Calu3 (cell line): ENCODE measurements around the gene ALX4. TPM values are rescaled to one million over a fixed set of nuclear protein-coding genes. Genes with fewer than 3 reads are reported as not detected.

Experiments used
- BruUV-seq: library from RNA; stranded (reverse); fragments of 400-500 nt; replicated peaks from 2 replicates; lab custom pipeline; 2021; lab: Mats Ljungman, UMichigan
- CTCF ChIA-PET: fragments of 300-600 bp; sonication (Branson Sonifier 250); formaldehyde crosslinking; loops from one replicate; lab custom pipeline; 2022; ENCODE audit warnings: antibody characterized with exemption; lab: Charles Lee
- DNase-seq: peaks from one replicate; pipeline ENCODE4 v3.0.0; 2022
- H3K27ac Mint-ChIP-seq: one replicate; pipeline ENCODE4 v1.8.0; 2022; ENCODE audit warnings: mixed read lengths; ENCODE audit not compliant: unreplicated experiment
- H3K27me3 Mint-ChIP-seq: one replicate; pipeline ENCODE4 v1.8.0; 2022; ENCODE audit warnings: mixed read lengths; ENCODE audit not compliant: unreplicated experiment
- H3K36me3 Mint-ChIP-seq: one replicate; pipeline ENCODE4 v1.8.0; 2022; ENCODE audit warnings: mild to moderate bottlenecking, moderate library complexity, mixed read lengths; ENCODE audit not compliant: insufficient read depth, unreplicated experiment
- H3K4me1 Mint-ChIP-seq: one replicate; pipeline ENCODE4 v1.8.0; 2022; ENCODE audit warnings: mild to moderate bottlenecking, low read depth, mixed read lengths; ENCODE audit not compliant: unreplicated experiment
- H3K4me3 Mint-ChIP-seq: one replicate; pipeline ENCODE4 v1.8.0; 2022; ENCODE audit warnings: mild to moderate bottlenecking, low read depth, moderate library complexity, mixed read lengths; ENCODE audit not compliant: unreplicated experiment
- H3K9me3 Mint-ChIP-seq: one replicate; pipeline ENCODE4 v1.8.0; 2022; ENCODE audit warnings: low read depth, mixed read lengths; ENCODE audit not compliant: unreplicated experiment
- intact Hi-C: fragments of 100-400 bp; cut with micrococcal nuclease; formaldehyde crosslinking; loops from one replicate; pipeline ENCODE4 v1.10.0; 2022; ENCODE audit not compliant: unreplicated experiment
- total RNA-seq: library from RNA; stranded (reverse); gene quantifications from 2 replicates; pipeline ENCODE4 v1.2.3, GENCODE V29; 2022
- TF ChIP-seq, protein P1 (sequence below): fragments of 200-600 bp; IDR thresholded peaks from one replicate; pipeline ENCODE4 v1.8.0; 2022; ENCODE audit warnings: antibody characterized with exemption; ENCODE audit not compliant: unreplicated experiment

Gene ALX4
- total RNA-seq, 1 experiment from 2014 or later = not detected

DNA sequence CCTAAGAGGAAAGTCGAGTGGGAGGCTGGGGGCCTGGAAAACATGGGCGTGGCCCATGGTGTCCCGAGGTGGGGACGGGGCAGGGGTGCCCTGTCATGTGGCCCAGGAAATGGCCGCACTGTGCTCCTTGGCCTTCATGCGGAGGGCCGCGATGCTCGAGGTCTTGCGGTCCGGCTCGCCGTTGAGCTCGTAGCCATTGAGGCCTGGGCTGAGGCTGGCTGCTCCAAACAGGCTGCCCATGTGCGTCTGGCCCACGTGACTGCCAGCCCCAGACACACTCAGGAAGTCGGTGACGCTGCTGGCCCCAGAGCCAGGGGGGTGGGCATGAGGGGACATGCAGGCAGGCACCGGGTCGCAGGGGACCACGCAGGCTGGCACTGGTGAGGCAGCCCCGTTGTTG lies 45.2 kb downstream of the ALX4 start:
- Mint-ChIP-seq H3K36me3 (no peaks in the 10 kb centered on the region), H3K9me3 (no peaks in the 10 kb centered on the region), H3K27me3 (peaks cover 47% of the 10 kb centered on the region), H3K27ac (no peak overlapping the region), H3K4me1 (no peaks in the 10 kb centered on the region), H3K4me3 (no peak overlapping the region)
- CTCF ChIA-PET = no interaction called here
- intact Hi-C loops = no loop called here
- TF ChIP-seq, protein P1, sequence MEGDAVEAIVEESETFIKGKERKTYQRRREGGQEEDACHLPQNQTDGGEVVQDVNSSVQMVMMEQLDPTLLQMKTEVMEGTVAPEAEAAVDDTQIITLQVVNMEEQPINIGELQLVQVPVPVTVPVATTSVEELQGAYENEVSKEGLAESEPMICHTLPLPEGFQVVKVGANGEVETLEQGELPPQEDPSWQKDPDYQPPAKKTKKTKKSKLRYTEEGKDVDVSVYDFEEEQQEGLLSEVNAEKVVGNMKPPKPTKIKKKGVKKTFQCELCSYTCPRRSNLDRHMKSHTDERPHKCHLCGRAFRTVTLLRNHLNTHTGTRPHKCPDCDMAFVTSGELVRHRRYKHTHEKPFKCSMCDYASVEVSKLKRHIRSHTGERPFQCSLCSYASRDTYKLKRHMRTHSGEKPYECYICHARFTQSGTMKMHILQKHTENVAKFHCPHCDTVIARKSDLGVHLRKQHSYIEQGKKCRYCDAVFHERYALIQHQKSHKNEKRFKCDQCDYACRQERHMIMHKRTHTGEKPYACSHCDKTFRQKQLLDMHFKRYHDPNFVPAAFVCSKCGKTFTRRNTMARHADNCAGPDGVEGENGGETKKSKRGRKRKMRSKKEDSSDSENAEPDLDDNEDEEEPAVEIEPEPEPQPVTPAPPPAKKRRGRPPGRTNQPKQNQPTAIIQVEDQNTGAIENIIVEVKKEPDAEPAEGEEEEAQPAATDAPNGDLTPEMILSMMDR = no peak
- BruUV-seq = no TSS peak
- DNase-seq = no peak

DNA sequence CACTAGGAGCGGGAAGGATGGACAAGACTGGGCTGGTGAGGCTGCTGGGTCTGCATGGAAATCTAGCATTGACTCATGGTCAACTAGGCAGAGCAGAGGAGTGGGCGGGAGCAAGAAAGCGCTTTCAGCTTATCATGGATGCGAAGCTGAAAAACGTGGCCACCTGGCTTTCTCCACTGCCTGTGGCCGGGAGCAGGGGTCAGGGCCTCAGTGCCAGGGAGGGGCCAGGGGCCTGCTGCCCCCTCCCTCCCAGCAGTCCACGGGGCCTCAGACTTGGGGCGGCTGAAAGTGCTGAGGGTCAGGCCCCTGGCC lies 45.5 kb downstream of the ALX4 start:
- intact Hi-C loops = no loop called here
- no peak overlapping the region for H3K4me3 Mint-ChIP-seq
- H3K4me1 Mint-ChIP-seq = no peaks in the 10 kb centered on the region
- CTCF ChIA-PET = no interaction called here
- no peak overlapping the region for H3K27ac Mint-ChIP-seq
- no peaks in the 10 kb centered on the region for H3K9me3 Mint-ChIP-seq
- no peaks in the 10 kb centered on the region for H3K36me3 Mint-ChIP-seq
- TF ChIP-seq, protein P1 = no peak
- DNase-seq = no peak
- BruUV-seq = no TSS peak
- peaks cover 47% of the 10 kb centered on the region for H3K27me3 Mint-ChIP-seq

DNA sequence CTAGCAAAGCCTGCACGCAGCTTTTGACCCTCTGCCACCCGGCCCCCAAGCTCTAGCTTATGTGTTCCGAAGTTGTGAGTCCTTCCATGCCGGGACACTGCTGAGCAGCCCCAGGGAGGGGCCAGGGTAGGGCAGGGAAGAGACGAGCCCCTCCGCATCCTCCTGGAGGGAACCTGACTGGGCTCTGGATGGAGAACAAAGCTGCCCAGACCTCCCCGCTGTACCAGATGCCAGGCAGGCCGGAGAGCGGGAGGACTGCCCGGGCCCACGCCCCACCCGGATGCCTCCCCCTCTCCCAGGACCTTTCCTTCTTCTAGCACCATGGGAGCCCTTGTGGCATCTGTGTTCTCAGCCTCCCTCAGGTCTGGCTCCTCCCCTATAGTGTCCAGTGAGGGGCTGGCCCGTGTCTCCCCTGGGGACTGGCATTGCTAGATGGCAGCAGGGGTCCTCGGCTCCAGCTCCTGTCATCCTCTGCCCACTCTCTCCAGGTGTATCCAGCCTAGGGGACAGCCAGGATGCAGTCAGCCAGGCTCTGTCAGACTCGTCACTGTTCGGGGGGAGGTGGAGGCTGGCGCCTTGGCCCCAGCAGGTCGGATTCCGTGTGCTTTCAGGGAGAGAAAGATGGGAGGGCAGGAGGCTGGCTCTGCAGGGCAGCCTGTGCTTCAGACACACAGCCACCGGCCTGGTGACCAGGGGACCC lies 46.1 kb downstream of the ALX4 start:
- CTCF ChIA-PET = no interaction called here
- Mint-ChIP-seq H3K27ac (no peak overlapping the region), H3K36me3 (no peaks in the 10 kb centered on the region), H3K9me3 (no peaks in the 10 kb centered on the region), H3K27me3 (peaks cover 44% of the 10 kb centered on the region), H3K4me3 (no peak overlapping the region), H3K4me1 (no peaks in the 10 kb centered on the region)
- TF ChIP-seq, protein P1 = no peak
- DNase-seq = no peak
- no TSS peak for BruUV-seq
- intact Hi-C loops = no loop called here

DNA sequence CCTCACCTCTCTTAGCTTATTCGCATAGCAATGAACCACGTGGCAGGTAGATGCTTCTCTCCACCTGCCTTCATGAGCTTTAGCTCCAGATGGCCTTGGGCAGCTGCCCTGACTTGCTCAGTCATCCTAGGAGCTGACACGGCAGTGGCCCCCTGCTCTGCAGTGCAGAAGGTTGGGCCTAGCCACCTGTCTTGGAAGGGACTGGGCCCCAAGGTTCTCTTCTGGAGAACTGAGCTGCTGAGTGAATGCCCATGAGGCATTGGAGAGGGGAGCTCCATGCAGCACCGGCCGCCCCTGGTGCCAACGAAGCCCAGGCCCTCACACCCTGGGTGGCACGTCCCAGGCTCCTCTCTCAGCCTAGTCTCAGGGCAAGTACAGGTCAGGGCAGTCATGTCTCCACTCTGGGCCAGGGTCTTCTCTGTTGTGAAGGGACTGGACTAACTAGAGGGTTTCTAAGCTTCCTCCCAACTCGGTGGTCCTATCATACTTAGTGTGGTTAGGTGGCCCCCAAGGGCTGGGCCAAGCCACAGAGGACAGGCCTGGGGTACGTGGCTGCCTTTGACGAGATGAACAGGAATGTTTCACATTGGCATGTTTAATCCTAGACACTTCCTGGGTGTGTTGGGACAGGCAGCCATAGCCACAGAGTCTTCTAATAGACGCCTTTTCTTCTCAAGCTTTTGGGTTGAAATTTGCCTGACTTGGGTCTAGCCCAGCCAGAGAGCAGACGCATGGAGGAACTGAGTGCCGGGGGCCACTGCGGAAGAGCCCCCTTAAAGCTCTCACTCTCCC lies 47.9 kb downstream of the ALX4 start:
- H3K9me3 Mint-ChIP-seq = no peaks in the 10 kb centered on the region
- no peak overlapping the region for H3K4me3 Mint-ChIP-seq
- H3K27ac Mint-ChIP-seq = no peak overlapping the region
- peaks cover 27% of the 10 kb centered on the region for H3K27me3 Mint-ChIP-seq
- H3K36me3 Mint-ChIP-seq = no peaks in the 10 kb centered on the region
- no TSS peak for BruUV-seq
- CTCF ChIA-PET = no interaction called here
- intact Hi-C loops = no loop called here
- H3K4me1 Mint-ChIP-seq = no peaks in the 10 kb centered on the region
- DNase-seq = no peak
- TF ChIP-seq, protein P1 = no peak
